IPS-18c (cell line): ENCODE results near the gene CD300LB.
"Not testable (repeated sequence)": the region's sequence is repeated elsewhere in the genome, so short reads cannot be mapped to it uniquely, and the experiment has no call there.

Source experiments
- H3K4me3 ChIP-seq: 2 replicates; pipeline ENCODE4 v1.7.0; 2013; ENCODE audit warnings: low read depth, mild to moderate bottlenecking, low read length, moderate library complexity; ENCODE audit not compliant: insufficient read depth
- H3K9me3 ChIP-seq: one replicate; pipeline ENCODE4 v1.6.1; 2013; ENCODE audit warnings: mild to moderate bottlenecking, low read length, moderate library complexity; ENCODE audit not compliant: control insufficient read depth, insufficient read depth

Gene CD300LB

DNA sequence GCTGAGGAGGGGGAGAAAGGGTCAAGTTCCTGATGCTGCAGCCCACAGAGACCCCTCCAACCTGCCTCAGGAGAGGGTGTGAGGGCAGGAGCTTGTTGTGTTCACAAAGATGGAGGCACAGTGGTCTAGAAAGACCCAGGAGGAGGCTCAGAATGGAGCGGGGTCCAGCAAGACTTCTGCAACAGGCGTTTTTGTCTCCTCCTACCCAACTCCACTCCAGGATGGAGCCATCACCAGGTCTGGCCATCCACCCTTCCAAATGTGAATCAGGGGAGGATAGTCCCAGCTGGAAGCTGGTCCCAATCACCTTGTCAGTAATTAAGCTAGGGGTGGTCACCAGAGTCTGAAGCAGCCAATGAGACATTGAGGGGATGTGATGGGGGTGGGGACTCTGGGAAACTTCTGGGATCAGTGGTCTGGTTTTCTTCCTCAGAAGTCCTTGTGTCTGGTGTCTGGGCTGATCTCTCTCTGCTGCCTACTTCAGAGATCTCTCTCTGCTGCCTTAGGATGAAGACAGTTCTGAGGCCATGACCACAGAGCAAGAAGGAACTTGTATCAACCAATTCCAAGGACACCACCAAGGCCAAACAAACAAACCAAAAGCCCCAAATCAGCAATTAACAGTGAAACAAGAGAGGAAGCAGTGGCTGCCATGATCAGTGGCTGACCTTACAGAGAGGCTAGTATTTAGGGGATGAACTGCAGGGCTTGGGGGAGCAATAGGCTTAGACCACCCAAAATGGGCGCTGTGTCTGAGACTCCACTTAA lies 14.5 kb downstream of the CD300LB start:
- Histone ChIP-seq H3K4me3 (no peak overlapping the region), H3K9me3 (peaks cover 3% of the 10 kb centered on the region)

GRCh38 chr17:74515941-74516340 lies 15.3 kb downstream of the CD300LB start:
- no peak overlapping the region for H3K4me3 ChIP-seq
- H3K9me3 ChIP-seq, result no peaks in the 10 kb centered on the region

- no peak overlapping the region for H3K4me3 ChIP-seq
- no peaks in the 10 kb centered on the region for H3K9me3 ChIP-seq
Observed at GRCh38 chr17:74514632-74515334, 16.5 kb downstream of the CD300LB start.

DNA sequence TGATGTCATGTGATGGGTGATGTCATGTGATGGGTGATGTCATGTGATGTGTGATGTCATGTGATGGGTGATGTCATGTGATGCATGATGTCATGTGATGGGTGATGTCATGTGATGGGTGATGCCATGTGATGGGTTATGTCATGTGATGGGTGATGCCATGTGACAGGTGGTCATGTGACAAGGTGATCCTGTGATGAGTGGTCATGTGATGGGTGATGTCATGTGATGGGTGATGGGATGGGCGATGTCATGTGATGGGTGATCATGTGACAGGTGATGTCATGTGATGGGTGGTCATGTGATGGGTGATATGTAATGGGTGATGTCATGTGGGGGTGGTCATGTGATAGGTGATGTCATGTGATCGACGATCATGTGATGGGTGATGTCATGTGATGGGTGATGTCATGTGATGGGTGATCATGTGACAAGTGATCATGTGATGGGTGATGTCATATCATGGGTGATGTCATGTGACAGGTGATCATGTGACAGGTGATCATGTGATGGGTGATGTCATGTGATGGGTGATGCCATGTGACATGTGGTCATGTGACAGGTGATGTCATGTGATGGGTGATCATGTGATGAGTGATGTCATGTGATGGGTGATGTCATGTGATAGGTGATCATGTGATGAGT lies 17.2 kb downstream of the CD300LB start:
- no peaks in the 10 kb centered on the region for H3K9me3 ChIP-seq
- H3K4me3 ChIP-seq, result no peak overlapping the region

- no peak overlapping the region for H3K4me3 ChIP-seq
- no peaks in the 10 kb centered on the region for H3K9me3 ChIP-seq
Observed at GRCh38 chr17:74512624-74513091, 18.6 kb downstream of the CD300LB start.

- Histone ChIP-seq H3K9me3 (no peaks in the 10 kb centered on the region), H3K4me3 (no peak overlapping the region)
Observed at GRCh38 chr17:74512036-74512435, 19.2 kb downstream of the CD300LB start.

DNA sequence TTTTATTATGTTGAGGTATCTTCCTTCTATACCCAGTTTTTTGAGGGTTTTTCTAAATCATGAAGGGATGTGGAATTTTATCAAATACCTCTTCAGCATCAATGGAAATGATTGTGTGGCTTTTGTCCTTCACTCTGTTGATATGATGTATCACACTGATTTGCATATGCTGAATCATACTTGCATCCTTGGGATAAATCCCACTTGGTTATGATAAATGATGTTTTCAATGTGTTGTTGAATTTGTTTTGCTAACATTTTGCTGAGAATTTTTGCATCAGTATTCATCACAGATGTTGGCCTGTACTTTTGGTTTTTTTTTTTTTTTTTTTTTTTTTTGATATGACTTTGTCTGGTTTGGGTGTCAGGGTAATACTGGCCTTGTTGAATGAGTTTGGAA lies 23.1 kb downstream of the CD300LB start:
- Histone ChIP-seq H3K9me3 (no peaks in the 10 kb centered on the region), H3K4me3 (no peak overlapping the region)

GRCh38 chr17:74503949-74504348 lies 27.3 kb downstream of the CD300LB start:
- not testable (repeated sequence) for H3K4me3 ChIP-seq, H3K9me3 ChIP-seq

- no peak overlapping the region for H3K4me3 ChIP-seq
- no peaks in the 10 kb centered on the region for H3K9me3 ChIP-seq
Observed at GRCh38 chr17:74502861-74503260, 28.4 kb downstream of the CD300LB start.

DNA sequence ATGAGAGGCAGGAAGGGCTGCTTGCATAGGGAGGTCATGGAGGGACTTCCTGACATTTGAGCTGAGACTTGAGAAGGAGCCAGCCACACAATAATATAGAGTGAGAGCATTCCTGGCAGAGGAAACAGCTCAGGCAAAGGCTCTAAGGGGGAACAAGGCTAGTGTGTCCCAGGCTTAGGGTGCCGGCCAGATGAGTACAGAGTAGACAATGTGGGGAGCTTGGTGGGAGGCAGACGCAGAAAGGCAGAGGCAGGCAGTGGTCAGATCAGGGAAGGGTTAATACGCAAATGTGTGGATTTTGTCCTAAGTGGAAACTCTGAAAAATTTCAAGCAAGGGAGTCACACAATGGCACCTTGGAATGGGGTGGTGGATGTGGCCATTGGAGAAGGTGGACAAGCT lies 31.3 kb downstream of the CD300LB start:
- Histone ChIP-seq H3K4me3 (no peak overlapping the region), H3K9me3 (no peaks in the 10 kb centered on the region)

DNA sequence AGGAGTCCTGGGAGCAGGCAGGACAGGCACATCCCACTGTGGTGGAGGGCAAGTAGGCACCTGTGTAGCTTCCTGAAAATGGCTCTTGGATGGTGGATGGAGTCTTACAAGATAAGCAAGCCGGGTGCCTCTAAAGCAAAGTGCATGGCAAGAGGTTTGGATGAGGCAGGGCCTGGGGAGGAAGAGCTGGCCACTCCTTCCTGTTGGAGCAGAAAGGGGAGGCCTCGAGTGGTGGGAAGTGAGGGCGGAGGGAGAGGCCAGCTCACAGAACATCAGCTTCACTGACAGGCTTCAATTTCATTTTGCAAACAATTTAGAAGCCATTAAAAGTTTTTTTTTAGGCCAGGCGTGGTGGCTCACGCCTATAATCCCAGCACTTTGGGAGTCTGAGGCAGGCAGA lies 33.8 kb downstream of the CD300LB start:
- Histone ChIP-seq H3K4me3 (no peak overlapping the region), H3K9me3 (no peaks in the 10 kb centered on the region)

- no peak overlapping the region for H3K4me3 ChIP-seq
Observed at GRCh38 chr17:74493331-74493833, 37.9 kb downstream of the CD300LB start.

GRCh38 chr17:74491626-74492025 lies 39.6 kb downstream of the CD300LB start:
- peaks cover 2% of the 10 kb centered on the region for H3K9me3 ChIP-seq

More at GRCh38 chr17:74493331-74493833, 37.9 kb downstream of the CD300LB start:
- H3K9me3 ChIP-seq, result peaks cover 1% of the 10 kb centered on the region

DNA sequence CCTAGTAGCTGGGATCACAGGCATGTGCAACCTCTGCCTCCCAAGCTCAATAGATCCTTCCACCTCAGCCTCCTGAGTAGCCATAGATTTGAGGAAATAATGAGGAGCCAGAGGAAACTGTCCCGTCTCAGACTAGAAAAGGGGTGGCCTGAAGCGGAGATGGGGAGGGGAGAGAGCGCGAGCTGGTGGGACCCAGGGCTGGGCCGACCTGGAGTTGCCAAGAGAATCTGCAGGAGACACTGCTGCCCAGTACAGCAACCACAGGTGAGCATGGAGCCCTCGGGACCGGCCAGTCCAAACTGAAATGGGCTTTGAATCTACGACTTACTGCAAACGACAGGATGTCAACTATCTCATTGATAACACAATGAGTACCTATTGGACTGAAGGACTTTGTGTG lies 40.6 kb downstream of the CD300LB start:
- Histone ChIP-seq H3K4me3 (no peak overlapping the region), H3K9me3 (peaks cover 2% of the 10 kb centered on the region)

More at GRCh38 chr17:74491626-74492025, 39.6 kb downstream of the CD300LB start:
- H3K4me3 ChIP-seq, result no peak overlapping the region

DNA sequence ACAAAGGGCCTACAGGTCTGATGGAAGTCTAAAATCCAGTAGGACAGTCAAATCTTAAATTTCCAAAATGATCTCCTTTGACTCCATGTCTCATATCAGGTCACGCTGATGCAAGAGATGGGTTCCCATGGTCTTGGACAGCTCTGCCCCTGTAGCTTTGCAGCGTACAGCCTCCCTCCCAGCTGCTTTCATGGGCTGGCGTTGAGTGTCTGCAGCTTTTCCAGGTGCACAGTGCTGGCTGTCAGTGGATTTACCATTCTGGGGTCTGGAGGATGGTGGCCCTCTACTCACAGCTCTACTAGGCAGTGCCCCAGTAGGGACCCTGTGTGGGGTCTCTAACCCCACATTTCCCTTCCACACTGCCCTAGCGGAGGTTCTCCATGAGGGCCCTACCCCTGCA lies 43.0 kb downstream of the CD300LB start:
- H3K9me3 ChIP-seq, H3K4me3 ChIP-seq: not testable (repeated sequence)

DNA sequence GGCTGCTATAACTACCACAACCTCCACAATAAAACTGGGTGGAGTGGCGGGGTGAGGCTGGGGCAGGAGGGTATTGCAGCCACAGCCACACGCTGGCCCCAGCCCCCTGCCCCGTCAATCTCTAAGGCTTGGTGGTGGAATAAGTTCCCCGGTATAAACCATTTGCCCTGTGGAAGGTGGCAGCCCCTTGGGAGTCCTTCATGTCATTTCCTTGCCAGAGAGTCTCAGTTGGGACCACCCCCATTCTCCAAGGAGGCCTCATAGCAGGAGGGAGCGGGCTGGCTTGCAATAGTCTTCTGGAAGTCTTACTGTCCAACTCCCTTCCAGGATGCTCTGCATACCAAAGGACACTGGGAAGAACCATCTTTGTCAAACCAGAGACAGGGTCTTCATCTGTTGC lies 45.4 kb downstream of the CD300LB start:
- H3K4me3 ChIP-seq, result no peak overlapping the region
- peaks cover 4% of the 10 kb centered on the region for H3K9me3 ChIP-seq

- peaks cover 4% of the 10 kb centered on the region for H3K9me3 ChIP-seq
- H3K4me3 ChIP-seq, result no peak overlapping the region
Observed at GRCh38 chr17:74485022-74485743, 46.1 kb downstream of the CD300LB start.
